Keratinocyte (primary cell): ENCODE results near the gene DNAH10.

Source experiments
- CTCF ChIP-seq, 3 experiments: IDR thresholded peaks in 1 of 3; conservative IDR thresholded peaks in 1 of 3; optimal IDR thresholded peaks in 1 of 3; 2 replicates in 2 of 3; 3 replicates in 1 of 3; pipeline versions ENCODE3 to v1.5.1; 2011; ENCODE audit warnings: low read length in 3 of 3, mild to moderate bottlenecking in 3 of 3, moderate library complexity in 2 of 3, control low read depth in 1 of 3, inconsistent platforms in 1 of 3; ENCODE audit not compliant: insufficient read depth in 2 of 3; ENCODE audit errors: extremely low read depth in 1 of 3
- EZH2 ChIP-seq: IDR thresholded peaks from one replicate; pipeline ENCODE4 v1.6.1; 2012; ENCODE audit warnings: inconsistent platforms, mild to moderate bottlenecking, low read length, moderate library complexity

GRCh38 chr12:123888989-123889388 lies 126.9 kb downstream of the DNAH10 start:
- no peak for TF ChIP-seq CTCF (optimal IDR thresholded peaks at IDR 0.05 in 1 of 3, IDR thresholded peaks at IDR 0.05 in 1 of 3, conservative IDR thresholded peaks at IDR 0.05 in 1 of 3; ENCODE audit: extremely low read depth in 1 of 3, insufficient read depth in 2 of 3, low read length in 3 of 3)
- TF ChIP-seq EZH2 = no peak
